Astrocyte (in vitro differentiated cells and primary cell): ENCODE data around the gene ATP1B2. TPM values are rescaled to one million over a fixed set of nuclear protein-coding genes. Genes with fewer than 3 reads are reported as not detected.

Experiments used
- DNase-seq: peaks from one replicate; pipeline ENCODE4 v3.0.0-alpha.2; 2010; ENCODE audit warnings: low read depth
- FAIRE-seq: peaks from 2 replicates; lab custom pipeline; 2011; peaks lifted over from hg19 to GRCh38; lab: Jason Lieb, UNC
- H2AFZ ChIP-seq: 2 replicates; pipeline ENCODE4 v1.6.0; 2012; ENCODE audit warnings: low read depth, low read length, inconsistent platforms
- H3K27ac ChIP-seq: 2 replicates; pipeline ENCODE4 v1.5.1; 2011; ENCODE audit warnings: low read depth, low read length, inconsistent platforms
- H3K27me3 ChIP-seq: 2 replicates; pipeline ENCODE4 v1.6.0; 2011; ENCODE audit warnings: low read length, inconsistent platforms; ENCODE audit not compliant: insufficient read depth
- H3K36me3 ChIP-seq: 2 replicates; pipeline ENCODE4 v1.5.1; 2011; ENCODE audit warnings: low read length, inconsistent platforms; ENCODE audit not compliant: insufficient read depth
- H3K4me1 ChIP-seq: 2 replicates; pipeline ENCODE4 v1.5.1; 2011; ENCODE audit warnings: low read length, inconsistent platforms; ENCODE audit not compliant: insufficient read depth
- H3K4me2 ChIP-seq: 2 replicates; pipeline ENCODE4 v1.6.0; 2012; ENCODE audit warnings: low read length, inconsistent platforms
- H3K4me3 ChIP-seq: 2 replicates; pipeline ENCODE4 v1.5.1; 2011; ENCODE audit warnings: low read depth, mild to moderate bottlenecking, low read length, inconsistent platforms; ENCODE audit not compliant: insufficient read depth
- H3K79me2 ChIP-seq: 2 replicates; pipeline ENCODE4 v1.6.0; 2012; ENCODE audit warnings: mild to moderate bottlenecking, low read length, inconsistent platforms; ENCODE audit not compliant: insufficient read depth
- H3K9ac ChIP-seq: 2 replicates; pipeline ENCODE4 v1.6.0; 2012; ENCODE audit warnings: mild to moderate bottlenecking, low read length, inconsistent platforms
- H3K9me3 ChIP-seq: 2 replicates; pipeline ENCODE4 v1.5.1; 2012; ENCODE audit warnings: low read depth, mild to moderate bottlenecking, low read length, inconsistent platforms; ENCODE audit not compliant: insufficient read depth
- H4K20me1 ChIP-seq: 2 replicates; pipeline ENCODE4 v1.6.0; 2012; ENCODE audit warnings: low read length, inconsistent platforms; ENCODE audit not compliant: insufficient read depth
- H3K27ac Mint-ChIP-seq: one replicate; pipeline ENCODE4 v1.8.0; 2021; ENCODE audit warnings: mild to moderate bottlenecking, mixed read lengths; ENCODE audit not compliant: unreplicated experiment
- H3K27me3 Mint-ChIP-seq: one replicate; pipeline ENCODE4 v1.8.0; 2021; ENCODE audit warnings: low read depth, mixed read lengths; ENCODE audit not compliant: unreplicated experiment
- H3K36me3 Mint-ChIP-seq: one replicate; pipeline ENCODE4 v1.8.0; 2021; ENCODE audit warnings: low read depth, mixed read lengths; ENCODE audit not compliant: unreplicated experiment
- H3K4me1 Mint-ChIP-seq: one replicate; pipeline ENCODE4 v1.8.0; 2021; ENCODE audit warnings: low read depth, mixed read lengths; ENCODE audit not compliant: unreplicated experiment
- H3K4me3 Mint-ChIP-seq: one replicate; pipeline ENCODE4 v1.8.0; 2021; ENCODE audit warnings: mild to moderate bottlenecking, moderate library complexity, mixed read lengths; ENCODE audit not compliant: unreplicated experiment
- H3K9me3 Mint-ChIP-seq: one replicate; pipeline ENCODE4 v1.8.0; 2021; ENCODE audit warnings: mild to moderate bottlenecking, mixed read lengths; ENCODE audit not compliant: unreplicated experiment
- EZH2 ChIP-seq: IDR thresholded peaks from 2 replicates; pipeline ENCODE4 v1.6.1; 2012; ENCODE audit warnings: mild to moderate bottlenecking, low read length, inconsistent platforms; ENCODE audit not compliant: insufficient read depth
- total RNA-seq: library from RNA; stranded (reverse); gene quantifications from 2 replicates; pipeline ENCODE4 v1.2.1, GENCODE V29; 2021
- TF ChIP-seq, protein P1 (sequence below): IDR thresholded peaks from 2 replicates; pipeline ENCODE4 v1.5.1; 2011; ENCODE audit warnings: low read depth, mild to moderate bottlenecking, inconsistent platforms, low read length, moderate library complexity; ENCODE audit not compliant: insufficient read depth

ATP1B2 gene
- total RNA-seq, 1 donor from 2014 or later = 0.89 TPM

DNA sequence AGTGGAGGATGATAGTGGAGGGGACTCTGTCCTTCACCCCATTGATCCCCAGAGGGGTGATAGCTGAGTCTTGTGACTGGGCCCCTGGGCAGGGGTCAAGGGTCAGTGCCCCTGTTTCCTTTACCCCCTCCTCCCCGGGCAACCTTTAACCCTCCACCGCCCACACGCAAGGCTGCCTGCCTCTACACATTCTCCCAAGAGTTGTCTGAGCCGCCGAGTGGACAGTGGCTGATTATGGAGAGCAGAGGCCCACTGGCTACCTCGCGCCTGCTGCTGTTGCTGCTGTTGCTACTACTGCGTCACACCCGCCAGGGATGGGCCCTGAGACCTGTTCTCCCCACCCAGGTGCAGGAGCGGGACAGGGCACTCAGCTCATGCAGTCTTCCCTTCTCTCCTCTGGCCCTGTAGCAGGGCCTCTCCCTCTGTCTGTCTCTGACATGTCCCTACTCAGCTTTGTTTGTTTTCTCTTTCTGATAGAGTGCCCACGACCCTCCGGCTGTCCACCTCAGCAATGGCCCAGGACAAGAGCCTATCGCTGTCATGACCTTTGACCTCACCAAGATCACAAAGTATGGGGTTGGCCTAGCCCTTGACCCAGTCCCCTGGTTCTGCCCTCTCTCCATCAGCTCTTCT lies 20.7 kb upstream of the ATP1B2 start, which contains the start of gene SHBG:
SHBG (plus strand) TSS at position 197 of the 633 bp plus-strand sequence; CDS start at position 235, 38 bp downstream.
- no peaks in the 10 kb centered on the region for H3K9me3 ChIP-seq
- peaks cover 6% of the 10 kb centered on the region for H4K20me1 ChIP-seq
- Mint-ChIP-seq H3K9me3 (no peaks in the 10 kb centered on the region), H3K27me3 (peaks cover 7% of the 10 kb centered on the region), H3K36me3 (peaks cover 4% of the 10 kb centered on the region), H3K4me3 (no peak within 1 kb of the TSS), H3K4me1 (no peaks in the 10 kb centered on the region), H3K27ac (no peak within 1 kb of the TSS)
- H3K27me3 ChIP-seq = no peaks in the 10 kb centered on the region
- H3K4me1 ChIP-seq = peaks cover 6% of the 10 kb centered on the region
- no peak within 1 kb of the TSS for H3K4me3 ChIP-seq
- H3K36me3 ChIP-seq = no peaks in the 10 kb centered on the region
- no peak within 1 kb of the TSS for H3K4me2 ChIP-seq
- no peak within 1 kb of the TSS for H2AFZ ChIP-seq
- DNase-seq = no peak
- FAIRE-seq = no peak
- TF ChIP-seq EZH2 = no peak
- TF ChIP-seq, protein P1, sequence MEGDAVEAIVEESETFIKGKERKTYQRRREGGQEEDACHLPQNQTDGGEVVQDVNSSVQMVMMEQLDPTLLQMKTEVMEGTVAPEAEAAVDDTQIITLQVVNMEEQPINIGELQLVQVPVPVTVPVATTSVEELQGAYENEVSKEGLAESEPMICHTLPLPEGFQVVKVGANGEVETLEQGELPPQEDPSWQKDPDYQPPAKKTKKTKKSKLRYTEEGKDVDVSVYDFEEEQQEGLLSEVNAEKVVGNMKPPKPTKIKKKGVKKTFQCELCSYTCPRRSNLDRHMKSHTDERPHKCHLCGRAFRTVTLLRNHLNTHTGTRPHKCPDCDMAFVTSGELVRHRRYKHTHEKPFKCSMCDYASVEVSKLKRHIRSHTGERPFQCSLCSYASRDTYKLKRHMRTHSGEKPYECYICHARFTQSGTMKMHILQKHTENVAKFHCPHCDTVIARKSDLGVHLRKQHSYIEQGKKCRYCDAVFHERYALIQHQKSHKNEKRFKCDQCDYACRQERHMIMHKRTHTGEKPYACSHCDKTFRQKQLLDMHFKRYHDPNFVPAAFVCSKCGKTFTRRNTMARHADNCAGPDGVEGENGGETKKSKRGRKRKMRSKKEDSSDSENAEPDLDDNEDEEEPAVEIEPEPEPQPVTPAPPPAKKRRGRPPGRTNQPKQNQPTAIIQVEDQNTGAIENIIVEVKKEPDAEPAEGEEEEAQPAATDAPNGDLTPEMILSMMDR = no peak
- no peak within 1 kb of the TSS for H3K9ac ChIP-seq
- H3K27ac ChIP-seq = no peak within 1 kb of the TSS
- peaks cover 10% of the 10 kb centered on the region for H3K79me2 ChIP-seq

DNA sequence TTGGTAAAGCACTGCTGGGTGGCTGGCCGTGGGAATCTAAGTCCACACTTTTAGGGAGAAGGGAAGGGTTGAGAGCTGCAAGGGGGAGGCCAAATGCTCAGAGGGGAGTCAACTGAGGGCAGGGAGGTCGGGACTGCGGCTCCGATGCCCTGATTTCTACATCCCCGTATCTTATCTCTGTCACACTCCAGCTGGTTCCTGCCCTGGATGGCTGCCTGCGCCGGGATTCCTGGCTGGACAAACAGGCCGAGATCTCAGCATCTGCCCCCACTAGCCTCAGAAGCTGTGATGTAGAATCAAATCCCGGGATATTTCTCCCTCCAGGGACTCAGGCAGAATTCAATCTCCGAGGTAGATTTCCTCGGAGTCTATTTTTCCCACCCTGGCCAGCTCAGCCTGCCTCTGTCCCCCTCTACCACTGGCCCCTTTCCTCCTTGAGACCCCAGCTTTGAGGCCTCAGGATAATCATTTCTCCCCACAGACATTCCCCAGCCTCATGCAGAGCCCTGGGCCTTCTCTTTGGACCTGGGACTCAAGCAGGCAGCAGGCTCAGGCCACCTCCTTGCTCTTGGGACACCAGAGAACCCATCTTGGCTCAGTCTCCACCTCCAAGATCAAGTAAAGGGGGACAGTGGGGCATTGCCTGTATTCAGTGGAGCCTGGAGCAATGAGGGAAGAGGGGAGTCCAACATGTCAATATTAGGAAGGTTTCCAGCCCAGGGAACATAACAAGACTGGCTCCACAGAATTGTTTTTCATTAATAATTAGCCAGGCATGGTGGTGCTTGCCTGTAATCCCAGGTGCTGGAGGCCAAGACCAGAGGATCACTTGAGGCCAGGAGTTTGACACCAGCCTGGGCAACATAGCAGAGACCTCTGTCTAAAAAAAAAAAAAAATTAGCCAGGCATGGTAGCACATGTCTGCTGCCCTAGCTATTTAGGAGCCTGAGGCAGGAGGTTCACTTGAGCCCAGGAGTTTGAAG lies 19.0 kb upstream of the ATP1B2 start:
- Histone ChIP-seq H3K4me3 (no peak overlapping the region), H3K9ac (no peak overlapping the region), H3K4me2 (no peak overlapping the region), H3K27ac (no peak overlapping the region), H3K79me2 (peaks cover 5% of the 10 kb centered on the region), H3K9me3 (no peaks in the 10 kb centered on the region), H2AFZ (no peak overlapping the region), H4K20me1 (peaks cover under 1% of the 10 kb centered on the region), H3K36me3 (no peaks in the 10 kb centered on the region), H3K4me1 (peaks cover 5% of the 10 kb centered on the region), H3K27me3 (no peaks in the 10 kb centered on the region)
- TF ChIP-seq, protein P1 = no peak
- TF ChIP-seq EZH2 = no peak
- no peak overlapping the region for H3K27ac Mint-ChIP-seq
- H3K4me3 Mint-ChIP-seq = no peak overlapping the region
- FAIRE-seq (no peak), DNase-seq (no peak)
- peaks cover 7% of the 10 kb centered on the region for H3K27me3 Mint-ChIP-seq
- no peaks in the 10 kb centered on the region for H3K9me3 Mint-ChIP-seq
- no peaks in the 10 kb centered on the region for H3K4me1 Mint-ChIP-seq
- no peaks in the 10 kb centered on the region for H3K36me3 Mint-ChIP-seq
